ENCODE data around the gene PPP2R3B. TPM values are rescaled to one million over a fixed set of nuclear protein-coding genes. Genes with fewer than 3 reads are reported as not detected.
"Not testable (repeated sequence)": the region's sequence is repeated elsewhere in the genome, so short reads cannot be mapped to it uniquely, and the experiment has no call there.

PPP2R3B gene
- total and polyA plus RNA-seq, 7 donors: 2.1 to 16.1 (median 5.4) TPM

DNA sequence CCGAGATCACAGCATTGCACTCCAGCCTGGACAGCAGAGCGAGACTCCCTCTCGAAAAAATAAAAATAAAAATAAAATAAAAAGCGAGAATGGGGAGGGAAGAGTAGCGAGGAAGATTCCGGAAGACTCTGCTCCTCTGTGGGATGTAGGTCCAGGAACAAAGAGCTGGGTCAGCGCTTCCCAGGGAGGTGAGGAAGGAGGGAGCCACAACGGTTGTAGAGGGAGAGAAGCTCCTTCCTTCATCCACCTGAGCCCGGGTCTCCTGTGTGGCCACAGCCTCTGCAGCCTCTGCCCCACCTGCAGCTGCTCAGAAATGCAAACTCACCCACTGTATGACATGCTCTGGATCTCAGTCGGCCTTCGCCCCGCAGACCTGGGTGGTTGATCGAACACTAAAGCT is 3.8 kb upstream of the PPP2R3B start:
- WGBS, 2 donors: 94 to 96% methylated on average over 13 of the region's 13 CpGs
- Histone ChIP-seq H3K9me3 (no peaks in the 10 kb centered on the region), H3K36me3 (no peaks in the 10 kb centered on the region), H3K4me1 (peaks cover 0 to 15% (median 12%) of the 10 kb centered on the region in 4 donors), H3K4me3 (no peak overlapping the region), H3K27me3 (no peaks in the 10 kb centered on the region), H3K27ac (no peak overlapping the region)
- DNase-seq: no peak
- TF ChIP-seq, protein P1, sequence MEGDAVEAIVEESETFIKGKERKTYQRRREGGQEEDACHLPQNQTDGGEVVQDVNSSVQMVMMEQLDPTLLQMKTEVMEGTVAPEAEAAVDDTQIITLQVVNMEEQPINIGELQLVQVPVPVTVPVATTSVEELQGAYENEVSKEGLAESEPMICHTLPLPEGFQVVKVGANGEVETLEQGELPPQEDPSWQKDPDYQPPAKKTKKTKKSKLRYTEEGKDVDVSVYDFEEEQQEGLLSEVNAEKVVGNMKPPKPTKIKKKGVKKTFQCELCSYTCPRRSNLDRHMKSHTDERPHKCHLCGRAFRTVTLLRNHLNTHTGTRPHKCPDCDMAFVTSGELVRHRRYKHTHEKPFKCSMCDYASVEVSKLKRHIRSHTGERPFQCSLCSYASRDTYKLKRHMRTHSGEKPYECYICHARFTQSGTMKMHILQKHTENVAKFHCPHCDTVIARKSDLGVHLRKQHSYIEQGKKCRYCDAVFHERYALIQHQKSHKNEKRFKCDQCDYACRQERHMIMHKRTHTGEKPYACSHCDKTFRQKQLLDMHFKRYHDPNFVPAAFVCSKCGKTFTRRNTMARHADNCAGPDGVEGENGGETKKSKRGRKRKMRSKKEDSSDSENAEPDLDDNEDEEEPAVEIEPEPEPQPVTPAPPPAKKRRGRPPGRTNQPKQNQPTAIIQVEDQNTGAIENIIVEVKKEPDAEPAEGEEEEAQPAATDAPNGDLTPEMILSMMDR (IDR thresholded peaks at IDR 0.05): no peak
- TF ChIP-seq POLR2AphosphoS5 (IDR thresholded peaks at IDR 0.05): no peak
- intact Hi-C loops (cut with DNase I): no loop called here

DNA sequence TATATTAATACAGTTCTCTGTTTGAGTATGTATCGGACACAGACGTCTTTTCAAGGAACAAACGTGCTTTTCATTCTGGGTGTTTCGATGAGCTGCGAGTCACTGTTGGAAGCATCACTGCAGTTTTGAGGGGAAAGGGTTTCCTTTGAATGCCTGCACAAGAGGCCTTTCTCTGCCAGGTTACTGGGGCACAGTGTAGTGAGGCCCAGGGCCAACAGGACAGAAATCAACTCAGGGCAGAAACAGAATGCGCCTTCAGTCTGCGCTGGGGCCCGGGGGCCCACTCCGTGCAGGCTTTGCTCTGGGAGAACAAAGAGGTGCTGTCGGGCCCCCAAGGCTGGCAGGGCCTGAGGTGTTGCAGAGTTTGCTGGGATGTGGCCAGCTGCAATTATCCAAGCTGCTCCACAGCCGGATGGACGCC is 2.3 kb upstream of the PPP2R3B start:
- H3K27ac ChIP-seq: no peak overlapping the region
- no peak overlapping the region for H3K4me3 ChIP-seq
- H3K4me1 ChIP-seq: peaks cover 0 to 15% (median 12%) of the 10 kb centered on the region in 4 donors
- no peaks in the 10 kb centered on the region for H3K27me3 ChIP-seq
- TF ChIP-seq POLR2A (IDR thresholded peaks at IDR 0.05) (no peak), POLR2AphosphoS5 (IDR thresholded peaks at IDR 0.05) (peak in 1 of 4 donors; percentile 8)
- intact Hi-C loops (cut with DNase I): loop anchor here (10.0 kb wide), 1 partner anchor 1206 kb away; the partner anchor contains the start of gene AKAP17A
- DNase-seq: peak; percentile 78
- H3K9me3 ChIP-seq: no peaks in the 10 kb centered on the region
- WGBS, 2 donors: 95% methylated on average over 12 of the region's 12 CpGs
- no peaks in the 10 kb centered on the region for H3K36me3 ChIP-seq

DNA sequence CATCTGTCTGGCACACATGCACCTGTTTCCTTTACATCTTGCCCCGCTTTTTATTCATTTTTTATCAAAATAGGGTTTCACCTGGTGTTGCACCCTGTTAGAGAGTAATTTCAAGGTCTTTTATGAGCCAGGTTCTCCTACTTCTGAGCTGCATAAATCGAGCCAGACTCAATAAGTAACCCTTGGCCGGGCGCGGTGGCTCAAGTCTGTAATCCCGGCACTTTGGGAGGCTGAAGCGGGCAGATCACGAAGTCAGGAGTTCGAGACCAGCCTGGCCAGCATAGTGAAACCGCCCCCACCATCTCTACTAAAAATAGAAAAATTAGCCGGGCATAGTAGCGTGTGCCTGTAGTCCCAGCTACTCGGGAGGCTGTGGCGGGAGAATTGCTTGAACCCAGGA is 1.0 kb upstream of the PPP2R3B start:
- no peak for TF ChIP-seq EP300 (IDR thresholded peaks at IDR 0.05)
- TF ChIP-seq POLR2A (IDR thresholded peaks at IDR 0.05): no peak
- no peak for TF ChIP-seq POLR2AphosphoS5 (IDR thresholded peaks at IDR 0.05)
- TF ChIP-seq, protein P1 (IDR thresholded peaks at IDR 0.05): no peak
- Histone ChIP-seq H3K4me3 (peak overlapping the region; percentile 19 to 92 (median 75)), H3K27me3 (no peaks in the 10 kb centered on the region), H3K27ac (peak overlapping the region; percentile 88 to 100 (median 98)), H3K4me1 (peaks cover 0 to 15% (median 12%) of the 10 kb centered on the region in 4 donors), H3K9me3 (no peaks in the 10 kb centered on the region), H3K36me3 (no peaks in the 10 kb centered on the region)
- intact Hi-C loops (cut with DNase I): loop anchor here (1.0 to 10.0 kb wide), 2 partner anchors 69 to 1207 kb away; partner anchors contain the start of genes AKAP17A and GTPBP6
- WGBS, 2 donors: 26 to 64% methylated on average over 14 of the region's 14 CpGs
- DNase-seq: no peak

DNA sequence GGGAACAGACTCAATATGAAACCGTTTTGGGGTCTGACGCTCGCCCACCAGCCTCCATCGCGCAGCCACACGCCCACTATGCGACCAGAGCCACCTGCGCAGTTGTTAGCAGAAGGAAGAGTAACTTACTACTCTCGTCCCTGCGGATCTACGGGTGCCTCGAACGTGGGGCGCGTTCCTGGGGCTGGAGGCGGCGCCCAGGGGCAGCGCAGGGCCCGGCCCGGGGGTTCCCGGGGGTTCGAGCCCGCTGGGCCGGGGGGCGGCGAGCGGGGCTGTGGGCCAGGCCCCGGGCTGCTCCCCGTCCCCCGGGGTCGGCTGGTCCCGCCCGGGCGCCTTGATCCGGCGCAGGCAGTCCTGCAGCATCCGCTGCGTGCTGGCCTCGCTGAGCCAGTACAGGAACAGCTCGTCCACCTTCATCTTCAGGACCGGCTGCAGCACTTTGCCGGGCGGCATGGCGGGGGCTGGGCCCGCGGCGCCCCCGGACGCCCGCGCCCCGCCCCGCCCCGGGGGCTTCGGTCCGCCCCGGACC is 404 bp downstream of the PPP2R3B start:
- Histone ChIP-seq H3K36me3 (no peaks in the 10 kb centered on the region), H3K27me3 (no peaks in the 10 kb centered on the region), H3K9me3 (no peaks in the 10 kb centered on the region), H3K4me3 (peak overlapping the region; percentile 61 to 92 (median 86)), H3K27ac (peak overlapping the region; percentile 88 to 100 (median 98)), H3K4me1 (peaks cover 0 to 15% (median 12%) of the 10 kb centered on the region in 4 donors)
- DNase-seq: no peak
- TF ChIP-seq, protein P1 (IDR thresholded peaks at IDR 0.05): no peak
- no peak for TF ChIP-seq POLR2A (IDR thresholded peaks at IDR 0.05)
- no peak for TF ChIP-seq POLR2AphosphoS5 (IDR thresholded peaks at IDR 0.05)
- intact Hi-C loops (cut with DNase I): loop anchor here (10.0 kb wide), 1 partner anchor 1208 kb away; the partner anchor contains the start of gene AKAP17A
- 1% methylated on average over 57 of the region's 57 CpGs for WGBS, 2 donors

DNA sequence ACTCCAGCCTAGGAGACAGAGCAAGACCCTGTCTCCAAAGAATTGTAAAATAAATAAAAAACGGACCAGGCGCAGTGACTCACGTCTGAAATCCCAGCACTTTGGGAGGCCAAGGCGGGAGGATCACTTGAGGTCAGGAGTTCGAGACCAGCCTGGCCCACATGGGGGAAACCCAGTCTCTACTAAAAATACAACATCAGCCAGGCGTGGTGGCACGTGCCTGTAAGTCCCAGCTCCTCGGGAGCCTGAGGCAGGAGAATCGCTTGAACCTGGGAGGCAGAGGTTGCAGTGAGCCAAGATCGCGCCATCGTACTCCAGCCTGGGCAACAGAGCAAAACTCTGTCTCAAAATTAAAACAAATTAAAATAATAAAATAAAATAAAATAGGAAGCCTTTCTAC is 971 bp downstream of the PPP2R3B start:
- not testable (repeated sequence) for DNase-seq, H3K27ac ChIP-seq, H3K36me3 ChIP-seq, H3K27me3 ChIP-seq, H3K9me3 ChIP-seq
- H3K4me3 ChIP-seq: peak overlapping the region in 3 of 4 donors; percentile 61 to 92 (median 89)
- intact Hi-C loops (cut with DNase I): loop anchor here (10.0 kb wide), 1 partner anchor 1209 kb away; the partner anchor contains the start of gene AKAP17A
- WGBS, 2 donors: 61 to 73% methylated on average over 12 of the region's 12 CpGs
- peaks cover 0 to 15% (median 12%) of the 10 kb centered on the region in 4 donors for H3K4me1 ChIP-seq
